Measurements from ENCODE around the gene ADIPOQ.

DNA sequence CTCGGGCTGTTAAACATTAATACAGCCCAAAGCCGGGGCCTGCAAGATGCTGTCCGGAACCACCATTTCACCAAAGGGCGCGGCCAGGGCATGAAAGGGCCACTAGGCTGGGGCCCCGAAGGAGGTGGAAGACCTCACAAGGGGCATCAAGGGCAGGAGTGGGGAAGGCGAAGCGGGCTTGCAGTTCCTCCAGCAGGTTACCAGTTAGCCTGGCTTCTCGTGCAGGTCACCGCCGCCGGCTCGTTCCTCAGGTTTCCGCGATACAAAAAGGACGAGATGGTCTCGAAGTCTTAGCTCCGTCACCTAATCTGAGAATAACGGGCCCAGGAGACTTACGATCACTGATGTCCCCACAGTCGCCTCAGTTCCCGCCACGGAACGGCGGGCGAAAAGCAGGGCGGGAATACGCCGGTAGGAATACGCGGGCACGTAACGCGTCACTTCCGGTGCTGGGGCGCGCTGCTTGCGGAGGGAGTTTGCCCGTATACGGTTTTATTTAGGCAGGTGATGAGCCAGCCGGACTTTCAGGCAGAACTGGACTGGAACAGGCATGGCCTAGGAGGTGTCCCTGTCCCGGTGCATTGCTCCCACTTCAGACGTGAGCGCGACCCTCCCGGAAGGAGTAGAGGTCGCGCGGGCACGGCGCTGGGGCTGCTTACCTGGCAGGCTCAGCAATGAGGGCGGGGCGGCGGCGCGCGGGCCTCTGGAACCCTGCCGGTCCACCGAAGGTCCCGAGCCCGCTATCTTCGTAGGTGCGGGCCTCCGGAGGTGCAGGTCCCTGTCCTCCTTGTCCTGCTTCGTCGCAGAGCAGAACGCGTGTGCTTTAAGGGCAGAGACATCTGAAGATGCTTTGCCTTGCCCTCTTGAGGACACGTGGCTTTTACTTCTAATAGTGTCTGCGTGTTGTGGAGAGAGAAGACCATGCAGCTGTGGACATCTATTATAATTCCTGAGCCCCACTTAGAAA, 36.1 kb upstream of the ADIPOQ start, which contains the start of gene RFC4:
- TF ChIP-seq TCF12 (IDR thresholded peaks at IDR 0.05) = no peak
- TF ChIP-seq RAD21 (IDR thresholded peaks at IDR 0.05; ENCODE audit: low read length) = no peak
- TF ChIP-seq MAX (IDR thresholded peaks at IDR 0.05; ENCODE audit: low read depth) = no peak; the same call in 1 of the 2 replicates
